ENCODE results near the gene FAM118A.
"Not testable (repeated sequence)": the region's sequence is repeated elsewhere in the genome, so short reads cannot be mapped to it uniquely, and the experiment has no call there.

Gene FAM118A

GRCh38 chr22:45309422-45310227 is at the start of gene FAM118A:
Gene FAM118A (plus strand): TSS chr22:45309934. CDS start chr22:45322380, 12,446 bp downstream.
- TF ChIP-seq CTCF (IDR thresholded peaks at IDR 0.05; ENCODE audit: borderline replicate concordance, insufficient read depth, low read depth, low read length) = no peak
- peak within 1 kb of the TSS; percentile 81 for H3K4me3 ChIP-seq (ENCODE audit: low read depth, low read length)

GRCh38 chr22:45260395-45260759 is 49.4 kb upstream of the FAM118A start:
- not testable (repeated sequence) for H3K4me3 ChIP-seq (ENCODE audit: low read depth, low read length)

DNA sequence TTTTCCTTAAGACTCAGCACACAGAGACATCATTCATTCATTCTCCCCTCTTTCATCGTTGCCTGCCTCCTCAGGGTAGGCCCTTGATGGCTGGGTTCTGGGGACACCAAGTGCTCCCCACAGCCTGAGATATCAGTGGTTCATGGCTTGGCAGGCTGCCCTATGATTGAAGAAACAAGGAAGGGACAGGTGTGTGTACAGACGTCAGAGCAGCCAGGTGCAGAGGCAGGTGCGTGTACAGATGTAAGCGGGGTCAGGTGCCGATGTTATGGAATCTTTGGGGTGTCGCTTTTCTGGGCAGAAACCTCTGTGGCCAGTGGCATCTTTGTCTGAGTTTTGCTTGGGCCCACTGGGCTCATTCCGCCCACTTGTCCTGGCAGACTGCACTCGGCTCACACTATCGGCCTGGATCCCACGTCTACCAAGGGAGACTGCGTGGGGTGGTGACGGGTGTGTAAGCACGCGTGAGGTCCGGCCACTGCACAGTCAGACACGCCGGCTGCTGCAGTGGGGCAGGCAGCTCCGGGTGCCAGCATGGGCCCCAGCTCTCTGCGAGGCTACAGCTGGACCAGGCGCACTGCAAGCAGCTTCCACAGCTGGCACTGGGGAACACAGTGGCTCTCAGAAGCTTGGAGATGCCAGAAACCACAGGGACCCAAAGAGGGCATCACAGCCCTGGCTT is 48.2 kb upstream of the FAM118A start:
- no peak overlapping the region for H3K4me3 ChIP-seq (ENCODE audit: low read depth, low read length)
- no peak for TF ChIP-seq CTCF (IDR thresholded peaks at IDR 0.05; ENCODE audit: borderline replicate concordance, insufficient read depth, low read depth, low read length)

GRCh38 chr22:45262195-45262930 is 47.4 kb upstream of the FAM118A start:
- H3K4me3 ChIP-seq (ENCODE audit: low read depth, low read length) = peak overlapping the region; percentile 28
- TF ChIP-seq CTCF (IDR thresholded peaks at IDR 0.05; ENCODE audit: borderline replicate concordance, insufficient read depth, low read depth, low read length) = no peak

DNA sequence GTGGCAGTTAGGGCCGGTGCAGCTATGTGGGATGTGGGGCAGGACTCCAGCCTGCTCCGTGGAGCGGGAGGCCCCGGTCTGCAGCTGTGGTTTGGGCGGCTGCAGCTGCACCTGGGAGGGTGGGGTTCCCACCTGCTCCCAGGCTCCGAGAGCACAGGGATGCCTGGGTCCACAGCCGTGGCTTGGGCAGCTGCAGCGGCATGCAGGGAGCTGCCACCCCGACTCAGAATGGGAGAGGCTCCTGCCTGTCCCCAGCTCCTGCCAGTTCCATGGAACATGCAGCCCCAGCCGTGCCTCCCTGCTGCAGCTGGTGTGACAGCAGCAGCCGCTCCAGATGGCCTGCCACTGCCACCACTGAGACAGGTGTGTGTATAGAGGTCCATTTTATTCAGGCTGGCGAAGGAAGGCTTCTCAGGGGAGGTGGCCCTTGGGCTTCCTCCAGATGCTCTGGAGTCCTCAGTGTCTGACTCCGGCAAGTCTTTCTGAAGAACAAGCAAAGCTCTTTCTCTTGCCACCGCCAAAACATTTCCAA is 46.7 kb upstream of the FAM118A start:
- no peak for TF ChIP-seq CTCF (IDR thresholded peaks at IDR 0.05; ENCODE audit: borderline replicate concordance, insufficient read depth, low read depth, low read length)
- peak overlapping the region; percentile 28 for H3K4me3 ChIP-seq (ENCODE audit: low read depth, low read length)

- peak; percentile 70 for TF ChIP-seq CTCF (IDR thresholded peaks at IDR 0.05; ENCODE audit: borderline replicate concordance, insufficient read depth, low read depth, low read length)
- peak overlapping the region; percentile 2 for H3K4me3 ChIP-seq (ENCODE audit: low read depth, low read length)
Measured at GRCh38 chr22:45263463-45264269, 46.1 kb upstream of the FAM118A start.
